Measurements from ENCODE around the gene ENPP7.

- TF ChIP-seq CTCF (IDR thresholded peaks at IDR 0.05) (no peak), POLR2A (IDR thresholded peaks at IDR 0.05) (no peak)
Observed at GRCh38 chr17:79765708-79766107, 35.0 kb downstream of the ENPP7 start.

Measured in uterus (tissue), 2 donors.